OCI-LY7 (cell line): ENCODE measurements around the gene NAMPT. TPM values are rescaled to one million over a fixed set of nuclear protein-coding genes. Genes with fewer than 3 reads are reported as not detected.

Experiments
- BruUV-seq: library from RNA; stranded (reverse); fragments of 400-500 nt; replicated peaks from 2 replicates; lab custom pipeline; 2021; lab: Mats Ljungman, UMichigan
- CTCF ChIA-PET: fragments of 300-600 bp; sonication (Branson Sonifier 250); formaldehyde crosslinking; loops from one replicate; lab custom pipeline; 2022; ENCODE audit warnings: antibody characterized with exemption; ENCODE audit not compliant: unreplicated experiment; lab: Charles Lee
- POLR2A ChIA-PET: fragments of 300-600 bp; sonication (Branson Sonifier 250); formaldehyde crosslinking; loops from one replicate; lab custom pipeline; 2022; ENCODE audit warnings: antibody characterized with exemption; lab: Charles Lee
- DNase-seq: peaks from one replicate; pipeline ENCODE4 v3.0.0-alpha.2; 2015; ENCODE audit warnings: low spot score
- H2AFZ ChIP-seq: fragments of 200-600 bp; sonication (generic), shearing (Covaris generic); 2 replicates; pipeline ENCODE4 v1.6.1; 2014; ENCODE audit warnings: mild to moderate bottlenecking, antibody characterized with exemption, low read length, moderate library complexity
- H3K27ac ChIP-seq: fragments of 200-600 bp; sonication (generic); 2 replicates; pipeline ENCODE4 v1.5.1; 2014; ENCODE audit warnings: mixed run types, low read depth, mild to moderate bottlenecking, moderate library complexity, low read length, inconsistent platforms; ENCODE audit not compliant: poor library complexity, severe bottlenecking
- H3K36me3 ChIP-seq: fragments of 200-600 bp; sonication (generic); 2 replicates; pipeline ENCODE4 v1.6.1; 2014; ENCODE audit warnings: mild to moderate bottlenecking, antibody characterized with exemption, low read length, moderate library complexity, mixed read lengths; ENCODE audit not compliant: insufficient read depth
- H3K4me1 ChIP-seq: fragments of 200-600 bp; sonication (generic); 2 replicates; pipeline ENCODE4 v1.5.1; 2014; ENCODE audit warnings: mild to moderate bottlenecking, low read length; ENCODE audit not compliant: insufficient read depth, poor library complexity, severe bottlenecking
- H3K4me2 ChIP-seq: fragments of 200-600 bp; sonication (generic); 2 replicates; pipeline ENCODE4 v1.6.1; 2014; ENCODE audit warnings: mild to moderate bottlenecking, low read length
- H3K4me3 ChIP-seq: fragments of 200-600 bp; sonication (generic); 2 replicates; pipeline ENCODE4 v1.5.1; 2014; ENCODE audit warnings: mild to moderate bottlenecking, low read depth, low read length; ENCODE audit not compliant: poor library complexity, severe bottlenecking
- H3K79me2 ChIP-seq: fragments of 200-600 bp; sonication (generic); 2 replicates; pipeline ENCODE4 v1.6.1; 2016; ENCODE audit warnings: low read depth, mild to moderate bottlenecking, low read length, moderate library complexity, mixed read lengths; ENCODE audit not compliant: insufficient read depth
- H3K9me2 ChIP-seq: fragments of 200-600 bp; sonication (generic); 2 replicates; pipeline ENCODE4 v1.6.1; 2016; ENCODE audit warnings: mild to moderate bottlenecking, low read length, mixed read lengths; ENCODE audit not compliant: insufficient read depth
- H3K9me3 ChIP-seq: fragments of 200-600 bp; sonication (generic); 2 replicates; pipeline ENCODE4 v1.6.1; 2014; ENCODE audit warnings: mild to moderate bottlenecking, mixed run types, low read length, mixed read lengths
- H4K20me1 ChIP-seq: fragments of 200-600 bp; sonication (generic); 2 replicates; pipeline ENCODE4 v1.6.1; 2014; ENCODE audit warnings: mild to moderate bottlenecking, antibody characterized with exemption, low read length, moderate library complexity, mixed read lengths; ENCODE audit not compliant: insufficient read depth
- CTCF ChIP-seq: fragments of 200-600 bp; sonication (generic); conservative IDR thresholded peaks from 2 replicates; pipeline ENCODE4 v1.5.1; 2014; ENCODE audit warnings: mild to moderate bottlenecking, antibody characterized with exemption, low read length, moderate library complexity, mixed read lengths
- EZH2phosphoT487 ChIP-seq: fragments of 200-600 bp; sonication (generic); IDR thresholded peaks from 2 replicates; pipeline ENCODE4 v1.6.1; 2018; ENCODE audit warnings: low read depth, borderline replicate concordance, mild to moderate bottlenecking, mixed run types, antibody characterized with exemption, low read length, moderate library complexity, mixed read lengths
- intact Hi-C: fragments of 100-400 bp; cut with micrococcal nuclease; formaldehyde crosslinking; loops from one replicate; pipeline ENCODE4 v1.10.0; 2022; ENCODE audit not compliant: unreplicated experiment
- total RNA-seq, 2 experiments: library from RNA; depleted of rRNA in 1 of 2; stranded (reverse); fragments of >200 nt in 1 of 2; shearing (Covaris generic) in 1 of 2; gene quantifications; 2 replicates each; pipeline ENCODE4 v1.2.3, GENCODE V29; 2014 to 2022

NAMPT gene
- total RNA-seq, 2 experiments from 2014 or later = 20.7 to 82.2 TPM

DNA sequence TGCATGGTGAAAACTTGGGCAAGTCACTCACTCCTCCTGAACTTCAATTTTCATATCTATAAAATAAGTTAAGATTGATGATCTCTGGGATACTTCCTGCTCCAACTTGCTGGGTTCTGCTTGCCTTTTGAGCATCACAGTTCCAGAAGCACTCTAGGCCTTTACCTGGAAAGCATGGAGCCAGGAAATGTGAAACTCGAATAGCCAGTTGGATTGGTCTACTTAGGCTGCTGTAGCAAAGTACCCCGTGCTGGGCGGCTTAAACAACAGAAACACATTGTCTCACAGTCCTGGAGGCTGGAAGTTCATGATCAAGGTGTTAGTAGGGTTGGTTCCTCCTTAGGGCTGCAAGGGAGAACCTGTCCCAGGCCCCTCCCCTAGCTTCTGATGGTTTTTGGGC lies 64.5 kb downstream of the NAMPT start:
- no peak overlapping the region for H2AFZ ChIP-seq
- no peaks in the 10 kb centered on the region for H4K20me1 ChIP-seq
- H3K79me2 ChIP-seq = no peaks in the 10 kb centered on the region
- H3K36me3 ChIP-seq = no peaks in the 10 kb centered on the region
- ChIA-PET POLR2A (interaction anchor here (0.7 kb wide), 1 partner anchor 11 kb away, joined by 3 read pairs; no protein-coding TSS in a partner anchor), CTCF (no interaction called here)
- H3K9me2 ChIP-seq = no peaks in the 10 kb centered on the region
- no peak overlapping the region for H3K4me2 ChIP-seq
- H3K4me3 ChIP-seq = no peak overlapping the region
- BruUV-seq = no TSS peak
- DNase-seq = no peak
- no peaks in the 10 kb centered on the region for H3K9me3 ChIP-seq
- TF ChIP-seq CTCF (no peak), EZH2phosphoT487 (no peak)
- no peaks in the 10 kb centered on the region for H3K4me1 ChIP-seq
- intact Hi-C loops = no loop called here
- H3K27ac ChIP-seq = no peak overlapping the region

GRCh38 chr7:106219170-106219569 lies 65.6 kb downstream of the NAMPT start:
- TF ChIP-seq EZH2phosphoT487 = no peak
- no peak for TF ChIP-seq CTCF
- Histone ChIP-seq H3K4me3 (no peak overlapping the region), H3K27ac (no peak overlapping the region), H3K36me3 (no peaks in the 10 kb centered on the region), H3K4me2 (no peak overlapping the region), H4K20me1 (no peaks in the 10 kb centered on the region), H3K79me2 (no peaks in the 10 kb centered on the region), H3K4me1 (no peaks in the 10 kb centered on the region), H2AFZ (no peak overlapping the region), H3K9me3 (no peaks in the 10 kb centered on the region), H3K9me2 (no peaks in the 10 kb centered on the region)
- POLR2A ChIA-PET = no interaction called here
- intact Hi-C loops = no loop called here
- no peak for DNase-seq
- no TSS peak for BruUV-seq
- CTCF ChIA-PET = no interaction called here

GRCh38 chr7:106218546-106218945 lies 66.2 kb downstream of the NAMPT start:
- POLR2A ChIA-PET = interaction anchor here (1.6 kb wide), 1 partner anchor 13 kb away, joined by 5 read pairs; no protein-coding TSS in a partner anchor
- Histone ChIP-seq H2AFZ (no peak overlapping the region), H3K4me1 (no peaks in the 10 kb centered on the region), H3K4me3 (no peak overlapping the region), H3K79me2 (no peaks in the 10 kb centered on the region), H3K27ac (no peak overlapping the region), H3K4me2 (no peak overlapping the region), H3K36me3 (no peaks in the 10 kb centered on the region), H3K9me3 (no peaks in the 10 kb centered on the region), H4K20me1 (no peaks in the 10 kb centered on the region), H3K9me2 (no peaks in the 10 kb centered on the region)
- no peak for DNase-seq
- intact Hi-C loops = no loop called here
- no TSS peak for BruUV-seq
- TF ChIP-seq CTCF (no peak), EZH2phosphoT487 (no peak)
- CTCF ChIA-PET = no interaction called here
